ENCODE measurements around the gene SNX17. TPM values are rescaled to one million over a fixed set of nuclear protein-coding genes. Genes with fewer than 3 reads are reported as not detected.

SNX17 gene
- total RNA-seq, 1 donor from 2014 or later = 69.9 TPM

DNA sequence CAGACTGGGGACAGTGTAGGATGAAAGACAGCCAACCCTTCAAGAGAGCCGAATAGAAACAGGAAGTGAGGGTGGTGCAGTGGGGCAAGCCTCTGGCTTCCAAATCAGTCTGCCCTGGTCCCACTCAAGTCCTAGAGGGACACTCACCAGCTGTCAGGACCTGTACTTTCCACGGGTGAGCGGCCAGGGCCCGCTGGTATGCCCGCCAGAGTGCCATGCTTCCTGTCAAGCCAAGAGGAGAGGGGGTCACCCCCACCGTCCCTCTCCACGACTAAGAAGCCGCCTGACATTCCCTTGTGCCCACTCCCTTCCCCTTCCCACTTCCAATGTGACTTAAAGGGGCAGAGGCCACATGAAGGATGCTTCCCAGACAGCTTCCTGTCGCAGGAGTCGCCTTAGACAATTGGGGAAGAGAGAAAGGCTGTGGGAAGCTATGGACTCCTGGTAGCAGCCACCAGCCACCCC lies 48.1 kb upstream of the SNX17 start:
- H3K4me3 ChIP-seq (ENCODE audit: insufficient read depth, low read depth, low read length) = peak overlapping the region; percentile 94
- H3K36me3 Mint-ChIP-seq (ENCODE audit: low read depth, unreplicated experiment) = peaks cover 14% of the 10 kb centered on the region
- H3K4me1 ChIP-seq (ENCODE audit: insufficient read depth, low read length) = peaks cover 26% of the 10 kb centered on the region
- peak overlapping the region; percentile 76 for H2AFZ ChIP-seq (ENCODE audit: low read depth, low read length)
- H3K27me3 ChIP-seq (ENCODE audit: insufficient read depth, low read length) = no peaks in the 10 kb centered on the region
- H3K27ac ChIP-seq (ENCODE audit: low read depth, low read length) = peak overlapping the region; percentile 96
- H3K27me3 Mint-ChIP-seq (ENCODE audit: low read depth, unreplicated experiment) = no peaks in the 10 kb centered on the region
- H3K4me3 Mint-ChIP-seq (ENCODE audit: unreplicated experiment) = peak overlapping the region; percentile 92
- H3K36me3 ChIP-seq (ENCODE audit: insufficient read depth, low read length) = peaks cover 10% of the 10 kb centered on the region
- peak overlapping the region; percentile 98 for H3K27ac Mint-ChIP-seq (ENCODE audit: unreplicated experiment)
- DNase-seq (ENCODE audit: low read depth) (no peak), FAIRE-seq (no peak)
- H3K79me2 ChIP-seq (ENCODE audit: insufficient read depth, low read length) = peaks cover 16% of the 10 kb centered on the region
- peak overlapping the region; percentile 99 for H3K9ac ChIP-seq (ENCODE audit: low read length)
- TF ChIP-seq, protein P1, sequence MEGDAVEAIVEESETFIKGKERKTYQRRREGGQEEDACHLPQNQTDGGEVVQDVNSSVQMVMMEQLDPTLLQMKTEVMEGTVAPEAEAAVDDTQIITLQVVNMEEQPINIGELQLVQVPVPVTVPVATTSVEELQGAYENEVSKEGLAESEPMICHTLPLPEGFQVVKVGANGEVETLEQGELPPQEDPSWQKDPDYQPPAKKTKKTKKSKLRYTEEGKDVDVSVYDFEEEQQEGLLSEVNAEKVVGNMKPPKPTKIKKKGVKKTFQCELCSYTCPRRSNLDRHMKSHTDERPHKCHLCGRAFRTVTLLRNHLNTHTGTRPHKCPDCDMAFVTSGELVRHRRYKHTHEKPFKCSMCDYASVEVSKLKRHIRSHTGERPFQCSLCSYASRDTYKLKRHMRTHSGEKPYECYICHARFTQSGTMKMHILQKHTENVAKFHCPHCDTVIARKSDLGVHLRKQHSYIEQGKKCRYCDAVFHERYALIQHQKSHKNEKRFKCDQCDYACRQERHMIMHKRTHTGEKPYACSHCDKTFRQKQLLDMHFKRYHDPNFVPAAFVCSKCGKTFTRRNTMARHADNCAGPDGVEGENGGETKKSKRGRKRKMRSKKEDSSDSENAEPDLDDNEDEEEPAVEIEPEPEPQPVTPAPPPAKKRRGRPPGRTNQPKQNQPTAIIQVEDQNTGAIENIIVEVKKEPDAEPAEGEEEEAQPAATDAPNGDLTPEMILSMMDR (IDR thresholded peaks at IDR 0.05; ENCODE audit: insufficient read depth, low read depth, low read length) = no peak
- TF ChIP-seq EZH2 (IDR thresholded peaks at IDR 0.05; ENCODE audit: insufficient read depth, low read length) = no peak
- peaks cover 10% of the 10 kb centered on the region for H4K20me1 ChIP-seq (ENCODE audit: insufficient read depth, low read length)
- H3K9me3 ChIP-seq (ENCODE audit: insufficient read depth, low read depth, low read length) = no peaks in the 10 kb centered on the region
- no peaks in the 10 kb centered on the region for H3K9me3 Mint-ChIP-seq (ENCODE audit: unreplicated experiment)
- H3K4me2 ChIP-seq (ENCODE audit: low read length) = peak overlapping the region; percentile 97
- peaks cover 16% of the 10 kb centered on the region for H3K4me1 Mint-ChIP-seq (ENCODE audit: low read depth, unreplicated experiment)

DNA sequence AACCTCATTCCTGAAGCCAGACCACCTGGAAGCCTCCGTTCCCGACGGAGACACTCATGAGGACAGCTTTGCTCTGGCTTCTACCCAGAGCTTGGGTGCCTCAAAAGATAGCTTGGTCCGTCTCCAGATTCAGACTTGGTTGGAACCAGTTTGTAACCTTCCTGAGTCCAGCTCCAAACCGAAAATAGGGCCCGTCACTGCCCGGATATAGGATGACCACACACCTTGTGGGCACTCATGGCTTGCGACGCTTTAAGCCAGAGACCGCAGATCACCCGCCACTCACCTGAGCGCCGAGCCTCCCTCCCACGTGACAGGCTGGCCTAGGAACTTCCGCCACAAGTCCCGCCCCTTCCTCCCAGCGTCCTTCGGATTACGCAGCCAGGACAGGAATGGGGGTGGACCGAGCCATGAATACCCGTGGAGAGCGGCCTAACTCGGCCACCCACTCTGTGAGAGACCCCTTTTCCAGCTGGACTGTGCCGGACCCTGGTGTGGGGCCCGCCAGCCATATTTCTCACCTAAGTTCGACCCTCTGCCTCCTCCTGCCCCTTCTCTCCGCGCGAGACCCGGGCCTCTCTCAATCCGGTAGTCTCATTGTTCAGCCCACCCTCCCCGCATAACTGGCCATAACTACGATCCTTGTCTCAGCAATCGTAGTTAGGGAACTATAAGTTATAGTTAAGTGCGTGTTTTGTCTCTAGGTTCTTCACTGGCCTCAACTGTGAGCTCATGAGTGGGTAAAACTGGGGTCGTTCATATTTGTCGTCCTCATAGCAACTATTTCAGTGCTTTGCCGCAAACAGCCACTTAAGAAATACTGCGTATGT lies 47.4 kb upstream of the SNX17 start, which contains the start of gene MPV17:
Gene MPV17, minus strand, starts transcription at position 332 of the 830 bp plus-strand sequence. CDS start 580 bp downstream, outside the sequence.
- H3K36me3 Mint-ChIP-seq (ENCODE audit: low read depth, unreplicated experiment) = peaks cover 12% of the 10 kb centered on the region
- Histone ChIP-seq H4K20me1 (ENCODE audit: insufficient read depth, low read length) (peaks cover 4% of the 10 kb centered on the region), H3K27ac (ENCODE audit: low read depth, low read length) (peak within 1 kb of the TSS; percentile 96), H3K9me3 (ENCODE audit: insufficient read depth, low read depth, low read length) (no peaks in the 10 kb centered on the region), H3K9ac (ENCODE audit: low read length) (peak within 1 kb of the TSS; percentile 99), H2AFZ (ENCODE audit: low read depth, low read length) (peak within 1 kb of the TSS; percentile 76), H3K4me1 (ENCODE audit: insufficient read depth, low read length) (peaks cover 26% of the 10 kb centered on the region), H3K36me3 (ENCODE audit: insufficient read depth, low read length) (peaks cover 12% of the 10 kb centered on the region), H3K79me2 (ENCODE audit: insufficient read depth, low read length) (peaks cover 16% of the 10 kb centered on the region), H3K27me3 (ENCODE audit: insufficient read depth, low read length) (no peaks in the 10 kb centered on the region), H3K4me2 (ENCODE audit: low read length) (peak within 1 kb of the TSS; percentile 97), H3K4me3 (ENCODE audit: insufficient read depth, low read depth, low read length) (peak within 1 kb of the TSS; percentile 94)
- H3K4me3 Mint-ChIP-seq (ENCODE audit: unreplicated experiment) = peak within 1 kb of the TSS; percentile 92
- H3K4me1 Mint-ChIP-seq (ENCODE audit: low read depth, unreplicated experiment) = peaks cover 16% of the 10 kb centered on the region
- TF ChIP-seq, protein P1 (IDR thresholded peaks at IDR 0.05; ENCODE audit: insufficient read depth, low read depth, low read length) = no peak
- no peak for TF ChIP-seq EZH2 (IDR thresholded peaks at IDR 0.05; ENCODE audit: insufficient read depth, low read length)
- no peaks in the 10 kb centered on the region for H3K9me3 Mint-ChIP-seq (ENCODE audit: unreplicated experiment)
- H3K27ac Mint-ChIP-seq (ENCODE audit: unreplicated experiment) = peak within 1 kb of the TSS; percentile 98
- FAIRE-seq (no peak), DNase-seq (ENCODE audit: low read depth) (peak; percentile 88)
- no peaks in the 10 kb centered on the region for H3K27me3 Mint-ChIP-seq (ENCODE audit: low read depth, unreplicated experiment)
